ENCODE data around the gene SAMD11.

- TF ChIP-seq, protein P1, sequence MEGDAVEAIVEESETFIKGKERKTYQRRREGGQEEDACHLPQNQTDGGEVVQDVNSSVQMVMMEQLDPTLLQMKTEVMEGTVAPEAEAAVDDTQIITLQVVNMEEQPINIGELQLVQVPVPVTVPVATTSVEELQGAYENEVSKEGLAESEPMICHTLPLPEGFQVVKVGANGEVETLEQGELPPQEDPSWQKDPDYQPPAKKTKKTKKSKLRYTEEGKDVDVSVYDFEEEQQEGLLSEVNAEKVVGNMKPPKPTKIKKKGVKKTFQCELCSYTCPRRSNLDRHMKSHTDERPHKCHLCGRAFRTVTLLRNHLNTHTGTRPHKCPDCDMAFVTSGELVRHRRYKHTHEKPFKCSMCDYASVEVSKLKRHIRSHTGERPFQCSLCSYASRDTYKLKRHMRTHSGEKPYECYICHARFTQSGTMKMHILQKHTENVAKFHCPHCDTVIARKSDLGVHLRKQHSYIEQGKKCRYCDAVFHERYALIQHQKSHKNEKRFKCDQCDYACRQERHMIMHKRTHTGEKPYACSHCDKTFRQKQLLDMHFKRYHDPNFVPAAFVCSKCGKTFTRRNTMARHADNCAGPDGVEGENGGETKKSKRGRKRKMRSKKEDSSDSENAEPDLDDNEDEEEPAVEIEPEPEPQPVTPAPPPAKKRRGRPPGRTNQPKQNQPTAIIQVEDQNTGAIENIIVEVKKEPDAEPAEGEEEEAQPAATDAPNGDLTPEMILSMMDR (IDR thresholded peaks at IDR 0.05), result no peak
- TF ChIP-seq POLR2A (IDR thresholded peaks at IDR 0.05) (no peak), POLR2AphosphoS5 (IDR thresholded peaks at IDR 0.05) (no peak), EP300 (IDR thresholded peaks at IDR 0.05) (no peak)
Observed at GRCh38 chr1:985126-985525, 61.4 kb downstream of the SAMD11 start.
